HEK293 (cell line): ENCODE measurements around the gene C6orf136.

ENCODE experiments used
- AEBP2 ChIP-seq: fragments of 450-650 bp; formaldehyde crosslinking; IDR thresholded peaks from 2 replicates; pipeline ENCODE4 v1.5.1; 2016; ENCODE audit warnings: missing biosample characterization, missing genetic modification characterization, borderline replicate concordance
- FEZF1 ChIP-seq: fragments of 450-650 bp; formaldehyde crosslinking; IDR thresholded peaks from 2 replicates; pipeline ENCODE4 v1.5.1; 2016; ENCODE audit warnings: missing biosample characterization, missing genetic modification characterization
- HOXC10 ChIP-seq: sonication (generic); formaldehyde crosslinking; IDR thresholded peaks from 2 replicates; pipeline ENCODE4 v1.8.1; 2023; ENCODE audit warnings: mild to moderate bottlenecking, missing genetic modification reagents
- HOXD13 ChIP-seq: sonication (generic); formaldehyde crosslinking; IDR thresholded peaks from 2 replicates; pipeline ENCODE4 v1.8.0; 2022; ENCODE audit warnings: missing genetic modification reagents, borderline replicate concordance
- INSM2 ChIP-seq: fragments of 450-650 bp; formaldehyde crosslinking; IDR thresholded peaks from 2 replicates; pipeline ENCODE4 v1.5.1; 2016; ENCODE audit warnings: missing biosample characterization, missing genetic modification characterization
- REPIN1 ChIP-seq: fragments of 450-650 bp; formaldehyde crosslinking; IDR thresholded peaks from 2 replicates; pipeline ENCODE4 v1.5.1; 2017; ENCODE audit warnings: missing biosample characterization, missing genetic modification characterization, low read depth
- TRIM28 ChIP-seq: IDR thresholded peaks from 2 replicates; pipeline ENCODE4 v1.6.1; 2011; ENCODE audit warnings: low read length, control low read depth, borderline replicate concordance
- ZBTB20 ChIP-seq: fragments of 450-650 bp; formaldehyde crosslinking; IDR thresholded peaks from 2 replicates; pipeline ENCODE4 v1.5.1; 2016; ENCODE audit warnings: missing biosample characterization, missing genetic modification characterization
- ZNF133 ChIP-seq: fragments of 450-650 bp; formaldehyde crosslinking; IDR thresholded peaks from 2 replicates; pipeline ENCODE4 v1.5.1; 2016; ENCODE audit warnings: missing biosample characterization, missing genetic modification characterization
- ZNF155 ChIP-seq: fragments of 450-650 bp; formaldehyde crosslinking; IDR thresholded peaks from 2 replicates; pipeline ENCODE4 v1.5.1; 2016; ENCODE audit warnings: missing biosample characterization, missing genetic modification characterization
- ZNF157 ChIP-seq: fragments of 450-650 bp; formaldehyde crosslinking; IDR thresholded peaks from 2 replicates; pipeline ENCODE4 v1.5.1; 2016; ENCODE audit warnings: missing biosample characterization, missing genetic modification characterization
- ZNF16 ChIP-seq: fragments of 450-650 bp; formaldehyde crosslinking; IDR thresholded peaks from 2 replicates; pipeline ENCODE4 v1.5.1; 2016; ENCODE audit warnings: low read depth, missing biosample characterization, missing genetic modification characterization
- ZNF174 ChIP-seq: fragments of 450-650 bp; formaldehyde crosslinking; IDR thresholded peaks from 2 replicates; pipeline ENCODE4 v1.5.0; 2017; ENCODE audit warnings: missing biosample characterization, mild to moderate bottlenecking, missing genetic modification characterization
- ZNF184 ChIP-seq: fragments of 450-650 bp; IDR thresholded peaks from 2 replicates; pipeline ENCODE4 v1.5.1; 2018; ENCODE audit warnings: missing biosample characterization, mild to moderate bottlenecking, missing genetic modification characterization
- ZNF19 ChIP-seq: fragments of 450-650 bp; formaldehyde crosslinking; IDR thresholded peaks from 2 replicates; pipeline ENCODE4; 2016; ENCODE audit warnings: missing biosample characterization, missing genetic modification characterization, low read depth
- ZNF221 ChIP-seq: fragments of 450-650 bp; formaldehyde crosslinking; IDR thresholded peaks from 2 replicates; pipeline ENCODE4 v1.5.1; 2017; ENCODE audit warnings: missing biosample characterization, missing genetic modification characterization, borderline replicate concordance
- ZNF311 ChIP-seq: fragments of 450-650 bp; formaldehyde crosslinking; IDR thresholded peaks from 2 replicates; pipeline ENCODE4 v1.5.1; 2017; ENCODE audit warnings: missing biosample characterization, missing genetic modification characterization, borderline replicate concordance
- ZNF350 ChIP-seq: fragments of 450-650 bp; formaldehyde crosslinking; IDR thresholded peaks from 2 replicates; pipeline ENCODE4 v1.5.0; 2017; ENCODE audit warnings: missing biosample characterization, mild to moderate bottlenecking, missing genetic modification characterization
- ZNF404 ChIP-seq: fragments of 450-650 bp; formaldehyde crosslinking; IDR thresholded peaks from 2 replicates; pipeline ENCODE4 v1.5.1; 2017; ENCODE audit warnings: missing biosample characterization, missing genetic modification characterization
- ZNF449 ChIP-seq: fragments of 450-650 bp; formaldehyde crosslinking; IDR thresholded peaks from 2 replicates; pipeline ENCODE4 v1.5.1; 2017; ENCODE audit warnings: missing biosample characterization, mild to moderate bottlenecking, missing genetic modification characterization, moderate library complexity
- ZNF501 ChIP-seq: fragments of 450-650 bp; formaldehyde crosslinking; IDR thresholded peaks from 2 replicates; pipeline ENCODE4 v1.5.1; 2016; ENCODE audit warnings: missing biosample characterization, missing genetic modification characterization
- ZNF514 ChIP-seq: fragments of 450-650 bp; formaldehyde crosslinking; IDR thresholded peaks from 2 replicates; pipeline ENCODE4 v1.5.1; 2016; ENCODE audit warnings: missing biosample characterization, missing genetic modification characterization
- ZNF521 ChIP-seq: fragments of 450-650 bp; formaldehyde crosslinking; IDR thresholded peaks from 2 replicates; pipeline ENCODE4 v1.5.1; 2017; ENCODE audit warnings: missing biosample characterization, mild to moderate bottlenecking, missing genetic modification characterization
- ZNF548 ChIP-seq: fragments of 450-650 bp; formaldehyde crosslinking; IDR thresholded peaks from 2 replicates; pipeline ENCODE4 v1.5.1; 2016; ENCODE audit warnings: missing biosample characterization, missing genetic modification characterization
- ZNF549 ChIP-seq: fragments of 450-650 bp; IDR thresholded peaks from 2 replicates; pipeline ENCODE4 v1.5.1; 2018; ENCODE audit warnings: missing biosample characterization, missing genetic modification characterization, mild to moderate bottlenecking, inconsistent platforms, moderate library complexity
- ZNF660 ChIP-seq: fragments of 450-650 bp; IDR thresholded peaks from 2 replicates; pipeline ENCODE4 v1.5.1; 2018; ENCODE audit warnings: missing biosample characterization, mild to moderate bottlenecking, missing genetic modification characterization
- ZNF670 ChIP-seq: fragments of 450-650 bp; formaldehyde crosslinking; IDR thresholded peaks from 2 replicates; pipeline ENCODE4 v1.5.1; 2016; ENCODE audit warnings: missing biosample characterization, missing genetic modification characterization, low read depth
- ZNF768 ChIP-seq: fragments of 450-650 bp; formaldehyde crosslinking; IDR thresholded peaks from 2 replicates; pipeline ENCODE4 v1.5.1; 2018; ENCODE audit warnings: missing biosample characterization, mild to moderate bottlenecking, missing genetic modification characterization
- ZSCAN30 ChIP-seq: fragments of 450-650 bp; IDR thresholded peaks from 2 replicates; pipeline ENCODE4 v1.5.1; 2018; ENCODE audit warnings: missing biosample characterization, mild to moderate bottlenecking, missing genetic modification characterization, moderate library complexity
- TF ChIP-seq, protein P1 (sequence below): fragments of 450-650 bp; formaldehyde crosslinking; optimal IDR thresholded peaks from 2 replicates; pipeline ENCODE3; 2016; ENCODE audit warnings: missing biosample characterization, mild to moderate bottlenecking, missing genetic modification characterization
- TF ChIP-seq, protein P2 (sequence below): fragments of 450-650 bp; formaldehyde crosslinking; IDR thresholded peaks from 2 replicates; pipeline ENCODE4 v1.5.1; 2016; ENCODE audit warnings: missing biosample characterization, missing genetic modification characterization
- TF ChIP-seq, protein P3 (sequence below): fragments of 450-650 bp; formaldehyde crosslinking; IDR thresholded peaks from 2 replicates; pipeline ENCODE4 v1.5.1; 2016; ENCODE audit warnings: missing biosample characterization, missing genetic modification characterization

C6orf136 gene

DNA sequence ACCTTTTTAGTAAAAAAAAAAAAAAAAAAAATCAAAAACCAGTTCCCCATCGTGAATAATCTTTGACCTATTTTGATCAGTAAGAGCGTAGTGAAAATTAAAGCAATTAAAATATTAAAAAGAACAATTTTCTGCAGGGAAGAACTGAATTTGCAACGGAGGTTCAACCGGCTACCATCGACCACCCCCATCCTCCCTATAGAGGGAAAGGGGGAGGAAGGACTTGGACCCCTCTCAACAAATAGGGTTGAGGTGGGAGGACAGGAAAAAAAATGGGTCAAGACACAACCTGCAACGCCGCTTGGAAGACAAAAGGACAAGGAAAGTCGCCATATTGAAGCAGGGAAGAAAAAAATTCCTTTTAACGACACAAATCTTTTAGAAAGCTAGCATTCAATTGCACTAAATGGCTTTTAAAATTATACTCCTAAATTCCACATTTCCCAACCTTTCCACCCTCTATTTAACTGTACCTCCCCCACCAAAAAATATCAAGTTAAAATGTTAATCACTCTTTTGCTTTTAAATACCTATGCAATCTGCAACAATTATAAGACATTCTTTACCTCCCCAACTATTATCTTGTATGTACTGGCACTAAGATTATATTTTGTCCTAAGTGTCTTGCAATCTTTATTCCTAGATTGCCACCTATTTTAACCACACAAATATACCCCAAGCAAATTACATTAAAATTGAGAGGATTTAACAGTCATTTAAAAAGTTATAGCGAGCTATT is 31.5 kb upstream of the C6orf136 start (continued):
- TF ChIP-seq, protein P1, sequence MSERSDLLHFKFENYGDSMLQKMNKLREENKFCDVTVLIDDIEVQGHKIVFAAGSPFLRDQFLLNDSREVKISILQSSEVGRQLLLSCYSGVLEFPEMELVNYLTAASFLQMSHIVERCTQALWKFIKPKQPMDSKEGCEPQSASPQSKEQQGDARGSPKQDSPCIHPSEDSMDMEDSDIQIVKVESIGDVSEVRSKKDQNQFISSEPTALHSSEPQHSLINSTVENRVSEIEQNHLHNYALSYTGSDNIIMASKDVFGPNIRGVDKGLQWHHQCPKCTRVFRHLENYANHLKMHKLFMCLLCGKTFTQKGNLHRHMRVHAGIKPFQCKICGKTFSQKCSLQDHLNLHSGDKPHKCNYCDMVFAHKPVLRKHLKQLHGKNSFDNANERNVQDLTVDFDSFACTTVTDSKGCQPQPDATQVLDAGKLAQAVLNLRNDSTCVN (tag by site-specific recombination): no peak
- TF ChIP-seq AEBP2: no peak
- TF ChIP-seq ZNF221: no peak
- TF ChIP-seq ZNF548: no peak
- TF ChIP-seq ZNF19 (tag by site-specific recombination): no peak
- TF ChIP-seq HOXD13 (CRISPR knock-in tag): no peak
- no peak for TF ChIP-seq ZNF155 (tag by site-specific recombination)
- no peak for TF ChIP-seq ZNF521
- no peak; the same call in 1 of the 2 replicates for TF ChIP-seq REPIN1 (tag by site-specific recombination)
- no peak for TF ChIP-seq ZNF350 (tag by site-specific recombination)
- TF ChIP-seq ZSCAN30 (tag by site-specific recombination): 0 out of 2 replicates have a peak, but pooled peaks have one; percentile 48
- no peak for TF ChIP-seq ZNF768 (tag by site-specific recombination)
- TF ChIP-seq HOXC10 (CRISPR knock-in tag): no peak
- TF ChIP-seq ZNF660 (tag by site-specific recombination): peak; percentile 13; the same call in 1 of the 2 replicates
- no peak for TF ChIP-seq ZNF670 (tag by site-specific recombination)
- no peak for TF ChIP-seq ZNF16 (tag by site-specific recombination)
- 0 out of 2 replicates have a peak, but pooled peaks have one; percentile 5 for TF ChIP-seq ZNF184 (tag by site-specific recombination)
- no peak for TF ChIP-seq ZNF311 (tag by site-specific recombination)
- 0 out of 2 replicates have a peak, but pooled peaks have one; percentile 4 for TF ChIP-seq FEZF1
- TF ChIP-seq ZBTB20: peak; percentile 18; the same call in 1 of the 2 replicates
- 0 out of 2 replicates have a peak, but pooled peaks have one; percentile 4 for TF ChIP-seq ZNF404 (tag by site-specific recombination)
- no peak; the same call in none of the 2 replicates for TF ChIP-seq INSM2 (tag by site-specific recombination)
- no peak for TF ChIP-seq ZNF133 (tag by site-specific recombination)
- no peak for TF ChIP-seq ZNF549 (tag by site-specific recombination)
- TF ChIP-seq ZNF501 (tag by site-specific recombination): no peak; the same call in 1 of the 2 replicates
- peak; percentile 35; the same call in 1 of the 2 replicates for TF ChIP-seq TRIM28
- TF ChIP-seq ZNF157 (tag by site-specific recombination): no peak
- TF ChIP-seq, protein P2, sequence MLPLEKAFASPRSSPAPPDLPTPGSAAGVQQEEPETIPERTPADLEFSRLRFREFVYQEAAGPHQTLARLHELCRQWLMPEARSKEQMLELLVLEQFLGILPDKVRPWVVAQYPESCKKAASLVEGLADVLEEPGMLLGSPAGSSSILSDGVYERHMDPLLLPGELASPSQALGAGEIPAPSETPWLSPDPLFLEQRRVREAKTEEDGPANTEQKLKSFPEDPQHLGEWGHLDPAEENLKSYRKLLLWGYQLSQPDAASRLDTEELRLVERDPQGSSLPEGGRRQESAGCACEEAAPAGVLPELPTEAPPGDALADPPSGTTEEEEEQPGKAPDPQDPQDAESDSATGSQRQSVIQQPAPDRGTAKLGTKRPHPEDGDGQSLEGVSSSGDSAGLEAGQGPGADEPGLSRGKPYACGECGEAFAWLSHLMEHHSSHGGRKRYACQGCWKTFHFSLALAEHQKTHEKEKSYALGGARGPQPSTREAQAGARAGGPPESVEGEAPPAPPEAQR (tag by site-specific recombination): no peak
- TF ChIP-seq, protein P3, sequence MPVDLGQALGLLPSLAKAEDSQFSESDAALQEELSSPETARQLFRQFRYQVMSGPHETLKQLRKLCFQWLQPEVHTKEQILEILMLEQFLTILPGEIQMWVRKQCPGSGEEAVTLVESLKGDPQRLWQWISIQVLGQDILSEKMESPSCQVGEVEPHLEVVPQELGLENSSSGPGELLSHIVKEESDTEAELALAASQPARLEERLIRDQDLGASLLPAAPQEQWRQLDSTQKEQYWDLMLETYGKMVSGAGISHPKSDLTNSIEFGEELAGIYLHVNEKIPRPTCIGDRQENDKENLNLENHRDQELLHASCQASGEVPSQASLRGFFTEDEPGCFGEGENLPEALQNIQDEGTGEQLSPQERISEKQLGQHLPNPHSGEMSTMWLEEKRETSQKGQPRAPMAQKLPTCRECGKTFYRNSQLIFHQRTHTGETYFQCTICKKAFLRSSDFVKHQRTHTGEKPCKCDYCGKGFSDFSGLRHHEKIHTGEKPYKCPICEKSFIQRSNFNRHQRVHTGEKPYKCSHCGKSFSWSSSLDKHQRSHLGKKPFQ (tag by site-specific recombination): no peak
- TF ChIP-seq ZNF514 (tag by site-specific recombination): no peak
- TF ChIP-seq ZNF174 (tag by site-specific recombination): no peak
- TF ChIP-seq ZNF449 (tag by site-specific recombination): 0 out of 2 replicates have a peak, but pooled peaks have one; percentile 11
